PFSK-1 (cell line): Measurements from ENCODE around the gene KLHL26.

Experiments used
- FOXP2 ChIP-seq: optimal IDR thresholded peaks from 2 replicates; pipeline ENCODE3; 2011; ENCODE audit warnings: borderline replicate concordance, control low read depth, inconsistent platforms; ENCODE audit not compliant: insufficient read depth; ENCODE audit errors: extremely low read length, extremely low read depth
- POLR2AphosphoS5 ChIP-seq: IDR thresholded peaks from 2 replicates; pipeline ENCODE4 v1.6.1; 2012; ENCODE audit warnings: low read depth, mild to moderate bottlenecking, control low read depth, low read length, moderate library complexity
- SIN3A ChIP-seq: IDR thresholded peaks from 2 replicates; pipeline ENCODE4 v1.6.1; 2012; ENCODE audit warnings: mild to moderate bottlenecking, low read length, moderate library complexity, borderline replicate concordance; ENCODE audit not compliant: insufficient read depth
- TAF1 ChIP-seq: IDR thresholded peaks from 2 replicates; pipeline ENCODE4 v1.6.1; 2012; ENCODE audit warnings: low read length, control low read depth, borderline replicate concordance; ENCODE audit not compliant: insufficient read depth
- TF ChIP-seq, protein P1 (sequence below), 2 experiments: IDR thresholded peaks; 2 replicates each; pipeline versions ENCODE4 v1.6.1 to v1.8.0; 2011 to 2012; ENCODE audit warnings: low read depth in 2 of 2, low read length in 2 of 2, control low read depth in 1 of 2, inconsistent platforms in 1 of 2, mild to moderate bottlenecking in 1 of 2, moderate library complexity in 1 of 2; ENCODE audit not compliant: insufficient read depth in 1 of 2

Gene KLHL26

DNA sequence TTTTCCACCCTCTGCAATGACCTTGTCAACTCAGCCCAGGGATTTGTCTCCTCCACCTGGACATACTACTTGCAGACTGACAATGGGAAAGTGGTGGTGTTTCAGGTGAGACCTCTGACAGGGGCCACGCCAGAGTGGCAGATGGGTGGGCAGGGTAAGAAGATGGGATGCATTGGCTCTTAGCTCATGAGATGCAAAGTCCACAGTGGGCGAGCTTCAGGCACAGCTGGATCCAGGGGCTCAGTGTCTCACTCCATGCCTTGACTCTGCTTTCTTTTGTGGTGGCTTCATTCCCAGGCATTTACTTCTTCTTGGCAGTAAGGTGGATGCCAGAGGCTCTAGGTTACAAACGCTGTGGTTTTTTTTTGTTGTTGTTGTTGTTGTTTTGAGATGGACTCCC lies 20.8 kb upstream of the KLHL26 start:
- TF ChIP-seq SIN3A (no peak), TAF1 (no peak), POLR2AphosphoS5 (no peak), FOXP2 (no peak)
- TF ChIP-seq, protein P1, sequence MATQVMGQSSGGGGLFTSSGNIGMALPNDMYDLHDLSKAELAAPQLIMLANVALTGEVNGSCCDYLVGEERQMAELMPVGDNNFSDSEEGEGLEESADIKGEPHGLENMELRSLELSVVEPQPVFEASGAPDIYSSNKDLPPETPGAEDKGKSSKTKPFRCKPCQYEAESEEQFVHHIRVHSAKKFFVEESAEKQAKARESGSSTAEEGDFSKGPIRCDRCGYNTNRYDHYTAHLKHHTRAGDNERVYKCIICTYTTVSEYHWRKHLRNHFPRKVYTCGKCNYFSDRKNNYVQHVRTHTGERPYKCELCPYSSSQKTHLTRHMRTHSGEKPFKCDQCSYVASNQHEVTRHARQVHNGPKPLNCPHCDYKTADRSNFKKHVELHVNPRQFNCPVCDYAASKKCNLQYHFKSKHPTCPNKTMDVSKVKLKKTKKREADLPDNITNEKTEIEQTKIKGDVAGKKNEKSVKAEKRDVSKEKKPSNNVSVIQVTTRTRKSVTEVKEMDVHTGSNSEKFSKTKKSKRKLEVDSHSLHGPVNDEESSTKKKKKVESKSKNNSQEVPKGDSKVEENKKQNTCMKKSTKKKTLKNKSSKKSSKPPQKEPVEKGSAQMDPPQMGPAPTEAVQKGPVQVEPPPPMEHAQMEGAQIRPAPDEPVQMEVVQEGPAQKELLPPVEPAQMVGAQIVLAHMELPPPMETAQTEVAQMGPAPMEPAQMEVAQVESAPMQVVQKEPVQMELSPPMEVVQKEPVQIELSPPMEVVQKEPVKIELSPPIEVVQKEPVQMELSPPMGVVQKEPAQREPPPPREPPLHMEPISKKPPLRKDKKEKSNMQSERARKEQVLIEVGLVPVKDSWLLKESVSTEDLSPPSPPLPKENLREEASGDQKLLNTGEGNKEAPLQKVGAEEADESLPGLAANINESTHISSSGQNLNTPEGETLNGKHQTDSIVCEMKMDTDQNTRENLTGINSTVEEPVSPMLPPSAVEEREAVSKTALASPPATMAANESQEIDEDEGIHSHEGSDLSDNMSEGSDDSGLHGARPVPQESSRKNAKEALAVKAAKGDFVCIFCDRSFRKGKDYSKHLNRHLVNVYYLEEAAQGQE (IDR thresholded peaks at IDR 0.05; ENCODE audit: insufficient read depth in 1 of 2, low read depth in 2 of 2, low read length in 2 of 2) = no peak

DNA sequence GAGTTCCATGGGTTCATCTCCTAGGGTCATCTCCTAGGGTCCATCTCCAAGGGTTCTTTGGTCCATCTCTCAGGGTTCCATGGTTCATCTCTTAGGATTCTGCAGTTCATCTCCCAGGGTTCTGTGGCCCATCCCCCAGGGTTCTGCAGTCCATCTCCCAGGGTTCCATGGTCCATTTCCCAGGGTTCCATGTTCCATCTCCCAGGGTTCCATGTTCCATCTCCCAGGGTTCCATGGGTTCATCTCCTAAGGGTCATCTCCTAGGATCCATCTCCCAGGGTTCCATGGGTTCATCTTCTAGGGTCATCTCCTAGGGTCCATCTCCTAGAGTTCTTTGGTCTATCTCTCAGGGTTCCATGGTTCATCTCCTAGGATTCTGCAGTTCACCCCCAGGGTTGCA lies 19.3 kb upstream of the KLHL26 start:
- TF ChIP-seq, protein P1 (IDR thresholded peaks at IDR 0.05; ENCODE audit: insufficient read depth in 1 of 2, low read depth in 2 of 2, low read length in 2 of 2) = no peak
- no peak for TF ChIP-seq TAF1
- no peak for TF ChIP-seq SIN3A
- no peak for TF ChIP-seq POLR2AphosphoS5
- no peak for TF ChIP-seq FOXP2

DNA sequence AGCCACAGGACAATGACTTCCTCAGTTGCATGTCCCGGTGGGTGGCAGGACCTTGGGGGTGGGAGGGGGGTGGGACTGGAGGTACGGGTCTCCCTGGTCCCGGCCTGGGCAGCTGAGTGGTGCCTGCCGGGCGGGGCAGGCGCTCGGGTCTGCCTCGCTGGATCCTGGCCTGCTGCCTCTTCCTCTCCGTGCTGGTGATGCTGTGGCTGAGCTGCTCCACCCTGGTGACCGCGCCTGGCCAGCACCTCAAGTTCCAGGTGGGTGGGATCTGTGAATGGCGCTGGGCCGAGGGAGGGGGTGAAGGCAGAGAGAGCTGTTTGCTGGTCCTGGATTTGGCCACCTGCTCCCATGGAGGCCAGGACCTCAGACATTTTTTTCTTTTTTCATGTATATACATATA lies 18.6 kb upstream of the KLHL26 start:
- TF ChIP-seq FOXP2 = no peak

DNA sequence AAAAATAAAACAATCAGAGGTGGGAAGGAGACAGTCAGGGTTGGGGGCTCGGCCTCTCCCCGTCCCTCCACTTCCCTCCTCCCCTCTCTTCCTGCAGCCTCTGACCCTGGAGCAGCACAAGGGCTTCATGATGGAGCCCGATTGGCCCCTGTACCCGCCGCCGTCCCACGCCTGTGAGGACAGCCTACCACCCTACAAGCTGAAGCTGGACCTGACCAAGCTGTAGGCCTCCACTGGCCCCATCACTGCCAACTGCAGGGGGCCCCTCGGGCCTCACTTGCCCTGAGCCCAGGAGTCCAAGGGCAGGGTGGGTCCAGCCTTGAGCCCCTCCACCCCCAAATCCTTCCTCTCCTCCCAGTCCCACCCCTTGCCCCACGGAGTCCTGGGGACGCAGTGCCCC lies 16.5 kb upstream of the KLHL26 start:
- TF ChIP-seq, protein P1 (IDR thresholded peaks at IDR 0.05; ENCODE audit: insufficient read depth in 1 of 2, low read depth in 2 of 2, low read length in 2 of 2) = no peak
- TF ChIP-seq SIN3A (no peak), POLR2AphosphoS5 (no peak), TAF1 (no peak), FOXP2 (no peak)

DNA sequence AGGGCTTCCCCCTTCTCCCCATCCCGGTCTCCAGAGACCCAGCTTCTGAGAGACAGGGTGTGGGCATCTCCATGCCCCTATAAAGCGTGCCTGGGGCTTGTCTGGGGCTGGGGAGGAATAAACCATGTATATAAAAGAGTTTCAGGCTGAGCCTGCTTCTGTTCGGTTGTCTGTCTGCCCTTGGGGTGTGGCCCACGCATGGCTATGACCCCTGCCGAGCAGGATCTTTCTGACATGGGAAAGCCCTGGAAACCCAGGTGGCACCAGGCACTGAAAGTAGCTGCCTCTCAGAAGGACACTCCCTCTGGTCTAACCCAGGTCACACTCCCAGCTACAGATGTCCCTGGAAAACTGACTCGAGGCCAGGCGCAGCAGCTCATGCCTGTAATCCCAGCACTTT lies 15.9 kb upstream of the KLHL26 start:
- TF ChIP-seq FOXP2 (no peak), TAF1 (no peak)

DNA sequence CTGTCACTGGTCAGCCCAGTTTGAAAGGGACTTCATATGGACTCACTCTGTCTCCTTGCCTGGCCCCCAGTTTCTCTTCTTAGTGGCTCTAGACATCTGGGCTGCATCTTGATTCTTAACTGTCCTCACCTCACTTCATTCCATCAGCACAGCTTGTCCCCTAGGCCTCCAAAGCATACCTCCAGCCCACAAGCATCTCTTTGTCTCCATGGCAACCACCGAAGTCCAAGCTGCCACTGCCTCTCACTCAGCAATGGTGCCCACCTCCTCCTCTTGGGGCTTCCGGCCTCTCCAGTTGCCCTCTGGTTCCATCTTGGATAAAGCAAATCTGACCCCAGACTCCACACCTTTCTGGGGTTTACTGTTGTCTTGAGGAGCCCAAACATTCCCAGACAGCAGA lies 9.9 kb upstream of the KLHL26 start:
- TF ChIP-seq POLR2AphosphoS5 = no peak
- TF ChIP-seq, protein P1 (IDR thresholded peaks at IDR 0.05; ENCODE audit: insufficient read depth in 1 of 2, low read depth in 2 of 2, low read length in 2 of 2) = no peak
- no peak for TF ChIP-seq FOXP2
- TF ChIP-seq TAF1 = no peak
- no peak for TF ChIP-seq SIN3A
